Hepatocyte (in vitro differentiated cells): Measurements from ENCODE around the gene TPSG1. TPM values are rescaled to one million over a fixed set of nuclear protein-coding genes. Genes with fewer than 3 reads are reported as not detected.

Experiments used
- DNase-seq: peaks from one replicate; pipeline ENCODE4 v3.0.0-alpha.2; 2016; ENCODE audit warnings: low spot score
- H2AFZ ChIP-seq: fragments of 200-600 bp; sonication (generic); 2 replicates; pipeline ENCODE4 v1.6.0; 2016; ENCODE audit warnings: antibody characterized with exemption, mild to moderate bottlenecking
- H3K27ac ChIP-seq: fragments of 200-600 bp; sonication (generic); 2 replicates; pipeline ENCODE4 v1.5.1; 2016; ENCODE audit warnings: mild to moderate bottlenecking
- H3K27me3 ChIP-seq: fragments of 200-600 bp; sonication (generic); 2 replicates; pipeline ENCODE4 v1.6.1; 2016
- H3K36me3 ChIP-seq: fragments of 200-600 bp; sonication (generic); replicated peaks from 2 replicates; pipeline ENCODE4 v1.5.1; 2016; ENCODE audit warnings: low read depth; ENCODE audit not compliant: insufficient read depth
- H3K4me1 ChIP-seq: fragments of 200-600 bp; sonication (generic); 2 replicates; pipeline ENCODE4 v1.5.1; 2016; ENCODE audit warnings: mild to moderate bottlenecking, moderate library complexity; ENCODE audit not compliant: insufficient read depth
- H3K4me2 ChIP-seq: fragments of 200-600 bp; sonication (generic); 2 replicates; pipeline ENCODE4 v1.6.0; 2016
- H3K4me3 ChIP-seq: fragments of 200-600 bp; sonication (generic); 2 replicates; pipeline ENCODE4 v1.5.1; 2016; ENCODE audit warnings: mild to moderate bottlenecking
- H3K79me2 ChIP-seq: fragments of 200-600 bp; sonication (generic); 2 replicates; pipeline ENCODE4 v1.6.0; 2017; ENCODE audit warnings: mild to moderate bottlenecking
- H3K9me2 ChIP-seq: fragments of 200-600 bp; sonication (generic); replicated peaks from 2 replicates; pipeline ENCODE4 v1.6.0; 2017; ENCODE audit warnings: mild to moderate bottlenecking; ENCODE audit not compliant: insufficient read depth
- H3K9me3 ChIP-seq: fragments of 200-600 bp; sonication (generic); 2 replicates; pipeline ENCODE4 v1.5.1; 2016; ENCODE audit warnings: low read depth, mild to moderate bottlenecking
- H4K20me1 ChIP-seq: fragments of 200-600 bp; sonication (generic); 2 replicates; pipeline ENCODE4 v1.6.0; 2016; ENCODE audit warnings: mild to moderate bottlenecking; ENCODE audit not compliant: insufficient read depth, poor library complexity, severe bottlenecking
- CTCF ChIP-seq: fragments of 200-600 bp; sonication (generic); IDR thresholded peaks from 2 replicates; pipeline ENCODE4 v1.5.1; 2016; ENCODE audit warnings: antibody characterized with exemption, mild to moderate bottlenecking; ENCODE audit not compliant: poor library complexity
- EZH2 ChIP-seq: fragments of 200-600 bp; sonication (generic); IDR thresholded peaks from 2 replicates; pipeline ENCODE4 v1.6.1; 2016; ENCODE audit warnings: antibody characterized with exemption, mild to moderate bottlenecking, borderline replicate concordance
- EZH2phosphoT487 ChIP-seq: fragments of 200-600 bp; sonication (generic); IDR thresholded peaks from one replicate; pipeline ENCODE4 v1.6.1; 2018; ENCODE audit warnings: antibody characterized with exemption, mild to moderate bottlenecking, low read depth, moderate library complexity; ENCODE audit not compliant: unreplicated experiment, severe bottlenecking
- WGBS: methylation state at CpG from one replicate; pipeline ENCODE4 v1.1.6; 2016; ENCODE audit warnings: low lambda C conversion rate; ENCODE audit errors: missing lambda C conversion rate; 5-methylcytosine and 5-hydroxymethylcytosine counted together
- polyA plus RNA-seq: library from polyadenylated mRNA; unstranded; fragments of >200 nt; fragmentation: Nextera tagmentation; extraction: Ambion mirVana; gene quantifications from 2 replicates; pipeline ENCODE4 v1.2.1, GENCODE V29; 2016
- total RNA-seq: library from RNA; depleted of rRNA; stranded (reverse); fragments of >200 nt; gene quantifications from 2 replicates; pipeline ENCODE4 v1.2.3, GENCODE V29; 2014

TPSG1 gene
- total and polyA plus RNA-seq, 2 experiments from 2014 or later, result 0.67 to 2.0 TPM

- no peaks in the 10 kb centered on the region for H3K4me1 ChIP-seq
Observed at GRCh38 chr16:1173788-1174451, 51.1 kb downstream of the TPSG1 start.

GRCh38 chr16:1172651-1173050 lies 52.4 kb downstream of the TPSG1 start:
- Histone ChIP-seq H3K79me2 (no peaks in the 10 kb centered on the region), H3K4me3 (no peak overlapping the region), H3K9me3 (no peaks in the 10 kb centered on the region), H4K20me1 (no peaks in the 10 kb centered on the region), H3K4me2 (no peak overlapping the region), H3K9me2 (no peaks in the 10 kb centered on the region), H3K4me1 (no peaks in the 10 kb centered on the region), H3K27me3 (no peaks in the 10 kb centered on the region), H3K27ac (no peak overlapping the region), H2AFZ (no peak overlapping the region), H3K36me3 (no peaks in the 10 kb centered on the region)
- TF ChIP-seq CTCF (no peak), EZH2 (no peak), EZH2phosphoT487 (no peak)
- 88% methylated on average over 13 of the region's 13 CpGs for WGBS
- DNase-seq, result no peak

More at GRCh38 chr16:1173788-1174451, 51.1 kb downstream of the TPSG1 start:
- no peaks in the 10 kb centered on the region for H3K36me3 ChIP-seq
- no peaks in the 10 kb centered on the region for H3K27me3 ChIP-seq
- no peaks in the 10 kb centered on the region for H4K20me1 ChIP-seq
- WGBS, result 98% methylated on average over 12 of the region's 14 CpGs
- H3K4me3 ChIP-seq, result no peak overlapping the region
- no peak overlapping the region for H2AFZ ChIP-seq
- no peaks in the 10 kb centered on the region for H3K9me2 ChIP-seq
- no peaks in the 10 kb centered on the region for H3K9me3 ChIP-seq
- DNase-seq, result no peak
- H3K27ac ChIP-seq, result no peak overlapping the region
- H3K79me2 ChIP-seq, result no peaks in the 10 kb centered on the region
- no peak for TF ChIP-seq CTCF
- no peak for TF ChIP-seq EZH2
- TF ChIP-seq EZH2phosphoT487, result no peak
- H3K4me2 ChIP-seq, result no peak overlapping the region

GRCh38 chr16:1171854-1172428 lies 53.1 kb downstream of the TPSG1 start:
- Histone ChIP-seq H3K4me3 (no peak overlapping the region), H3K36me3 (no peaks in the 10 kb centered on the region), H3K4me1 (no peaks in the 10 kb centered on the region), H2AFZ (no peak overlapping the region), H3K4me2 (no peak overlapping the region), H3K79me2 (no peaks in the 10 kb centered on the region), H3K9me2 (no peaks in the 10 kb centered on the region), H3K27me3 (no peaks in the 10 kb centered on the region), H3K9me3 (no peaks in the 10 kb centered on the region), H4K20me1 (no peaks in the 10 kb centered on the region), H3K27ac (no peak overlapping the region)
- 97% methylated on average over 35 of the region's 36 CpGs for WGBS
- DNase-seq, result no peak
- TF ChIP-seq CTCF (no peak), EZH2 (no peak), EZH2phosphoT487 (no peak)

Other genes with a start within 250 kb of the TPSG1 start
- 2.7 and 3.8 TPM in 2 replicates for gene SOX8, start 243.5 kb downstream of the TPSG1 start, total RNA-seq
- 3.8 and 4.7 TPM in 2 replicates for gene SOX8, start 243.5 kb downstream of the TPSG1 start, polyA plus RNA-seq
- gene SSTR5, start 152.5 kb downstream of the TPSG1 start, total RNA-seq, result 0.77 TPM in 1 of 2 replicates, not detected in the other
- 1.3 TPM in 1 of 2 replicates, not detected in the other for gene SSTR5, start 152.5 kb downstream of the TPSG1 start, polyA plus RNA-seq
- not detected in 2 replicates for gene C1QTNF8, start 129.0 kb downstream of the TPSG1 start, total RNA-seq
- gene C1QTNF8, start 129.0 kb downstream of the TPSG1 start, polyA plus RNA-seq, result 0.10 TPM in 1 of 2 replicates, not detected in the other
- 8.6 and 9.1 TPM in 2 replicates for gene CACNA1H, start 72.2 kb downstream of the TPSG1 start, total RNA-seq
- gene CACNA1H, start 72.2 kb downstream of the TPSG1 start, polyA plus RNA-seq, result 9.1 and 9.7 TPM in 2 replicates
- not detected in 2 replicates for gene TPSB2, start 4.9 kb upstream of the TPSG1 start, total RNA-seq
- gene TPSB2, start 4.9 kb upstream of the TPSG1 start, polyA plus RNA-seq, result not detected in 2 replicates
- not detected in 2 replicates for gene TPSAB1, start 15.4 kb upstream of the TPSG1 start, total RNA-seq
- gene TPSAB1, start 15.4 kb upstream of the TPSG1 start, polyA plus RNA-seq, result not detected in 2 replicates
- not detected in 2 replicates for gene TPSD1, start 30.8 kb upstream of the TPSG1 start, total RNA-seq
- not detected in 2 replicates for gene TPSD1, start 30.8 kb upstream of the TPSG1 start, polyA plus RNA-seq
- gene UBE2I, start 84.4 kb upstream of the TPSG1 start, total RNA-seq, result 76.0 and 78.8 TPM in 2 replicates
- 150 and 183 TPM in 2 replicates for gene UBE2I, start 84.4 kb upstream of the TPSG1 start, polyA plus RNA-seq
- gene BAIAP3, start 108.4 kb upstream of the TPSG1 start, total RNA-seq, result 1.8 and 3.0 TPM in 2 replicates
- gene BAIAP3, start 108.4 kb upstream of the TPSG1 start, polyA plus RNA-seq, result 2.4 and 5.5 TPM in 2 replicates
- gene TSR3, start 126.6 kb upstream of the TPSG1 start, total RNA-seq, result 65.5 and 73.0 TPM in 2 replicates
- gene TSR3, start 126.6 kb upstream of the TPSG1 start, polyA plus RNA-seq, result 137 and 138 TPM in 2 replicates
- gene GNPTG, start 126.7 kb upstream of the TPSG1 start, total RNA-seq, result 70.1 and 76.6 TPM in 2 replicates
- 133 and 161 TPM in 2 replicates for gene GNPTG, start 126.7 kb upstream of the TPSG1 start, polyA plus RNA-seq
- gene UNKL, start 189.4 kb upstream of the TPSG1 start, total RNA-seq, result 5.5 and 10.3 TPM in 2 replicates
- 8.5 and 9.6 TPM in 2 replicates for gene UNKL, start 189.4 kb upstream of the TPSG1 start, polyA plus RNA-seq
- gene UQCC4, start 195.5 kb upstream of the TPSG1 start, total RNA-seq, result 16.0 and 17.3 TPM in 2 replicates
- gene UQCC4, start 195.5 kb upstream of the TPSG1 start, polyA plus RNA-seq, result 24.0 and 36.6 TPM in 2 replicates
- 2.0 and 2.5 TPM in 2 replicates for gene PERCC1, start 205.8 kb upstream of the TPSG1 start, total RNA-seq
- gene PERCC1, start 205.8 kb upstream of the TPSG1 start, polyA plus RNA-seq, result not detected in 2 replicates
- 0.33 and 0.64 TPM in 2 replicates for gene CCDC154, start 219.3 kb upstream of the TPSG1 start, total RNA-seq
- gene CCDC154, start 219.3 kb upstream of the TPSG1 start, polyA plus RNA-seq, result 1.6 and 4.6 TPM in 2 replicates
- 47.4 and 56.3 TPM in 2 replicates for gene CLCN7, start 249.8 kb upstream of the TPSG1 start, total RNA-seq
- gene CLCN7, start 249.8 kb upstream of the TPSG1 start, polyA plus RNA-seq, result 107 and 127 TPM in 2 replicates